ENCODE measurements around the gene PACSIN2.
"Not testable (repeated sequence)": the region's sequence is repeated elsewhere in the genome, so short reads cannot be mapped to it uniquely, and the experiment has no call there.

The PACSIN2 gene

GRCh38 chr22:42922374-42923191, 92.4 kb downstream of the PACSIN2 start:
- DNase-seq, result no peak

- peak; percentile 58 for DNase-seq
Observed at GRCh38 chr22:42920101-42920820, 94.7 kb downstream of the PACSIN2 start.

- peak; percentile 56 for DNase-seq
Observed at GRCh38 chr22:42919199-42919598, 95.8 kb downstream of the PACSIN2 start.

GRCh38 chr22:42918500-42918899, 96.4 kb downstream of the PACSIN2 start:
- DNase-seq, result no peak

GRCh38 chr22:42917358-42917757, 97.6 kb downstream of the PACSIN2 start:
- DNase-seq, result not testable (repeated sequence)

GRCh38 chr22:42915980-42916765, 98.8 kb downstream of the PACSIN2 start:
- DNase-seq, result no peak

- no peak for DNase-seq
Observed at GRCh38 chr22:42914511-42915076, 100.4 kb downstream of the PACSIN2 start.

- DNase-seq, result no peak
Observed at GRCh38 chr22:42913874-42914510, 101.0 kb downstream of the PACSIN2 start.

- no peak for DNase-seq
Observed at GRCh38 chr22:42912059-42912458, 102.9 kb downstream of the PACSIN2 start.

- DNase-seq, result no peak
Observed at GRCh38 chr22:42910221-42910942, 104.6 kb downstream of the PACSIN2 start.

- DNase-seq, result no peak
Observed at GRCh38 chr22:42909363-42910058, 105.4 kb downstream of the PACSIN2 start.

GRCh38 chr22:42908374-42908746, 106.6 kb downstream of the PACSIN2 start:
- DNase-seq, result no peak

GRCh38 chr22:42907404-42908373, 107.3 kb downstream of the PACSIN2 start:
- DNase-seq, result no peak

GRCh38 chr22:42906605-42907348, 108.2 kb downstream of the PACSIN2 start:
- no peak for DNase-seq

GRCh38 chr22:42905702-42906183, 109.2 kb downstream of the PACSIN2 start:
- DNase-seq, result no peak

- DNase-seq, result no peak
Observed at GRCh38 chr22:42905217-42905616, 109.7 kb downstream of the PACSIN2 start.

GRCh38 chr22:42904050-42904449, 110.9 kb downstream of the PACSIN2 start:
- DNase-seq, result no peak

- DNase-seq, result peak; percentile 69
Observed at GRCh38 chr22:42902875-42903510, 112.0 kb downstream of the PACSIN2 start.
